Kidney epithelial cell (primary cell): Measurements from ENCODE around the gene S100A4. TPM values are rescaled to one million over a fixed set of nuclear protein-coding genes. Genes with fewer than 3 reads are reported as not detected.

Experiments
- DNase-seq: peaks from one replicate; pipeline ENCODE4 v3.0.0-alpha.2; 2010; ENCODE audit warnings: low read depth
- H3K27me3 ChIP-seq: 2 replicates; pipeline ENCODE4 v1.6.0; 2011; ENCODE audit warnings: low read length; ENCODE audit not compliant: control insufficient read depth, insufficient read depth
- H3K36me3 ChIP-seq: 2 replicates; pipeline ENCODE4 v1.5.1; 2011; ENCODE audit warnings: low read length; ENCODE audit not compliant: control insufficient read depth, insufficient read depth
- H3K4me3 ChIP-seq: 2 replicates; pipeline ENCODE4 v1.5.1; 2011; ENCODE audit warnings: low read depth, mild to moderate bottlenecking, control low read depth, low read length
- CTCF ChIP-seq: IDR thresholded peaks from 2 replicates; pipeline ENCODE4 v1.5.1; 2011; ENCODE audit warnings: mild to moderate bottlenecking, moderate library complexity, low read length, control low read depth, inconsistent platforms; ENCODE audit not compliant: insufficient read depth, poor library complexity, severe bottlenecking
- total RNA-seq: library from RNA; depleted of rRNA; stranded (reverse); fragments of >200 nt; gene quantifications from 2 replicates; pipeline ENCODE4 v1.2.3, GENCODE V29; 2015

The S100A4 gene
- total RNA-seq, 1 donor from 2014 or later, result 7.1 TPM

- DNase-seq, result no peak
- no peak for TF ChIP-seq CTCF
These were observed 12.3 kb upstream of the S100A4 start for GRCh38 chr1:153557877-153558276.

GRCh38 chr1:153556348-153556747 is 10.7 kb upstream of the S100A4 start:
- Histone ChIP-seq H3K36me3 (no peaks in the 10 kb centered on the region), H3K4me3 (no peak overlapping the region), H3K27me3 (no peaks in the 10 kb centered on the region)
- no peak for DNase-seq
- no peak for TF ChIP-seq CTCF

More at GRCh38 chr1:153557877-153558276, 12.3 kb upstream of the S100A4 start:
- Histone ChIP-seq H3K4me3 (no peak overlapping the region), H3K36me3 (no peaks in the 10 kb centered on the region), H3K27me3 (no peaks in the 10 kb centered on the region)

GRCh38 chr1:153553830-153554541 is 8.4 kb upstream of the S100A4 start:
- no peak overlapping the region for H3K4me3 ChIP-seq
- no peak for DNase-seq
- no peak for TF ChIP-seq CTCF
- H3K27me3 ChIP-seq, result no peaks in the 10 kb centered on the region
- H3K36me3 ChIP-seq, result no peaks in the 10 kb centered on the region

- Histone ChIP-seq H3K4me3 (no peak overlapping the region), H3K27me3 (no peaks in the 10 kb centered on the region), H3K36me3 (no peaks in the 10 kb centered on the region)
- DNase-seq, result no peak
- no peak for TF ChIP-seq CTCF
These were observed 7.5 kb upstream of the S100A4 start for GRCh38 chr1:153553096-153553495.

GRCh38 chr1:153552335-153552734 is 6.7 kb upstream of the S100A4 start:
- TF ChIP-seq CTCF, result no peak
- DNase-seq, result no peak
- no peaks in the 10 kb centered on the region for H3K36me3 ChIP-seq

More at GRCh38 chr1:153552335-153552734, 6.7 kb upstream of the S100A4 start:
- Histone ChIP-seq H3K4me3 (no peak overlapping the region), H3K27me3 (no peaks in the 10 kb centered on the region)
